Activated naive CD8-positive, alpha-beta T cell (primary cell): ENCODE data around the gene HMGN5.

Experiments used
- H3K27ac Mint-ChIP-seq: one replicate; pipeline ENCODE4 v1.8.0; 2021; ENCODE audit warnings: mixed read lengths
- H3K27me3 Mint-ChIP-seq: one replicate; pipeline ENCODE4 v1.8.0; 2021; ENCODE audit warnings: mixed read lengths
- H3K36me3 Mint-ChIP-seq: one replicate; pipeline ENCODE4 v1.8.0; 2021; ENCODE audit warnings: mixed read lengths
- H3K4me1 Mint-ChIP-seq: one replicate; pipeline ENCODE4 v1.8.0; 2021; ENCODE audit warnings: low read depth, mixed read lengths
- H3K4me3 Mint-ChIP-seq: one replicate; pipeline ENCODE4 v1.8.0; 2021; ENCODE audit warnings: mild to moderate bottlenecking, mixed read lengths
- H3K9me3 Mint-ChIP-seq: one replicate; pipeline ENCODE4 v1.8.0; 2021; ENCODE audit warnings: low read depth, mixed read lengths

Gene HMGN5

DNA sequence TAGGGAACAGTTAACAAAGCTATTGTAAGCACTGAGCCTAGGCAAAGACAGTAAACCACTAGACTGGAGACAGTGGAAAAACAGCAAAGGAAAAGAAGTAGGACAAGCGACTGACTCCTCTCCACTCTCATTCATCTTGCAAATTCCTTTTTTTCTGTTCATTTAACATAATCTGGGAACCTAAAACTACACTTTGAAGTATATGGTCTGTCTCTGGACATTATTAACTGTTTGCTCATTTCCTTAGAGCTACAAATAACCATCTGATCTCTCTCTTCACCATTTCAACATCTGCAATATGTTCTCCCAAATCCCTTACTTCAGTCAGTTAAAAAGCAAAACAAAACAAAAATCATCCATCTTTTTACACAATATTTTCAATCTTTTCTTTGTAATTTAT is 642 bp downstream of the HMGN5 start:
- Mint-ChIP-seq H3K4me3 (peak overlapping the region; percentile 99), H3K9me3 (no peaks in the 10 kb centered on the region), H3K27me3 (no peaks in the 10 kb centered on the region), H3K4me1 (peaks cover 41% of the 10 kb centered on the region), H3K36me3 (peaks cover 5% of the 10 kb centered on the region), H3K27ac (peak overlapping the region; percentile 96)

DNA sequence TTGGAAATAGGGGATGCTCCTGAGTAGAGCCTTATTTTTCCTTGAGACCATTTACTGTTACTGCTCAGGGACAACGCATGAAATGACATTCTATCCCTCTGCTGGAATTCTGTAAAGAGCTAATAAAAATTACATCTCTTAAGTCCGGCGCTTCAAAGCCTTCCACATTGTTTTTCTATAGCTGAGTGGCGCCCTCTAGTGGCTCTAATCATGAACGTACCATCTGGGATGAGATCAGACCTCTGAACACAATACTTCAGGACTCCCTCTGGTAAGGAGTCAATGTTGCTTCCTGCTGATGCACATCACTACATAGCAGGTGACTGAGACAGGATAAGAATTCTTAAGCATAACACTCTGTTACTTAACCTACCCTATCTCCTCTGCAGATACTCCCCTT is 6.0 kb downstream of the HMGN5 start:
- Mint-ChIP-seq H3K36me3 (no peaks in the 10 kb centered on the region), H3K27me3 (no peaks in the 10 kb centered on the region), H3K9me3 (no peaks in the 10 kb centered on the region), H3K4me1 (peaks cover 7% of the 10 kb centered on the region), H3K4me3 (no peak overlapping the region), H3K27ac (no peak overlapping the region)

DNA sequence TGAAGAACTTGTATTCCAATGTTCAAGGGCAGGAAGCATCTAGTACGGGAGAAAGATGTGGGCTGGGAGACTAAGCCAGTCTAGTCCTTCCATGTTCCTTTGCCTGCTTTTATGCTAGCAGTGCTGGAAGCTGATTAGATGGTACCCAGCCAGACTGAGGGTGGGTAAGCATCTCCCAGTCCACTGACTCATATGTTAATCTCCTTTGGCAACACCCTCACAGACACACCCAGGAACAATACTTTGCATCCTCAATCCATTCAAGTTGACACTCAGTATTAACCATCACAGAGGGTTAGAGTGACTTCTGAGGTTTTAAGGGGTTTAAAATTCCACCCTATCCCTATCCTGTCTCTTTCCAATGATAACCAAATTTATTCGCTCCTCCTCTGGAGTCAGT is 6.5 kb downstream of the HMGN5 start:
- no peak overlapping the region for H3K4me3 Mint-ChIP-seq
- H3K27ac Mint-ChIP-seq, result no peak overlapping the region
- H3K4me1 Mint-ChIP-seq, result peaks cover 5% of the 10 kb centered on the region
- no peaks in the 10 kb centered on the region for H3K9me3 Mint-ChIP-seq
- H3K27me3 Mint-ChIP-seq, result no peaks in the 10 kb centered on the region
- H3K36me3 Mint-ChIP-seq, result no peaks in the 10 kb centered on the region

DNA sequence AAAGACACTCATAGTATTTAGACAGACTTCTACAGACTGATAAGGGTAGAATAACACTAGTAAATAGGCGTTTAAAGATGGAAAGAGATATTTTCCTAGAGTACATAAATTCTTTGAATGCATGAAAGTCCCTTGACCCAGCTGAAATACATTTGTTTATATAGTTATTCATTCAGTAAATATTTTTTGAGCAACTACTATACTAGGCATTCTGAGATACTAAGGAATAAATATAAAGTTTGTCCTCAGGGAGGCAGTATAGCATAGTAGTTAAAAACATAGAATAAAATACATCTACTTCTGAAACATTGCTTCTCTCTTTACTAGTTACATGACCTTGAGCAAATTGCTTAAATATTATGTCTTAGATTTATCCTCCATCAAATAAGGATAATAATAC is 27.4 kb downstream of the HMGN5 start:
- Mint-ChIP-seq H3K27ac (no peak overlapping the region), H3K27me3 (no peaks in the 10 kb centered on the region), H3K9me3 (no peaks in the 10 kb centered on the region), H3K4me1 (no peaks in the 10 kb centered on the region), H3K4me3 (no peak overlapping the region), H3K36me3 (no peaks in the 10 kb centered on the region)

DNA sequence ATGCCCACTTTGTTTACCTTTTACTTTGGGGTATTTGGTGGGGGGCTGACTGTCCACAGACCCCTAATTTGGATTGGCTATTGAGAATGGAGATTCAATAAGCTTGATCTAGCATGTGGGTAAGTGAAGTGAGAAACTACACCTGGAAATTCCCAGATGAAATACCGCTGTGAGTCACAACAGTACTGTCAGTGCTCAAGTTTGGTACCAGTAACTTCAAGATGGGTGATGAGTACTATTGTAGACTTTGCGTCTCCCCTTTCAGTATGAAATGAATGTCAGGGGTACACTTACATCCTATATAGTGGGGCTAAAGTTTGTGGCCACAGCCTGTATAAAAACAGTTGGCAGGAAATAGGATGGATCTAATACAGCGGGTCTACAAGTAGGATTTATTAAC is 33.3 kb downstream of the HMGN5 start:
- Mint-ChIP-seq H3K4me3 (no peak overlapping the region), H3K36me3 (no peaks in the 10 kb centered on the region), H3K9me3 (no peaks in the 10 kb centered on the region), H3K27ac (no peak overlapping the region), H3K4me1 (no peaks in the 10 kb centered on the region), H3K27me3 (no peaks in the 10 kb centered on the region)

DNA sequence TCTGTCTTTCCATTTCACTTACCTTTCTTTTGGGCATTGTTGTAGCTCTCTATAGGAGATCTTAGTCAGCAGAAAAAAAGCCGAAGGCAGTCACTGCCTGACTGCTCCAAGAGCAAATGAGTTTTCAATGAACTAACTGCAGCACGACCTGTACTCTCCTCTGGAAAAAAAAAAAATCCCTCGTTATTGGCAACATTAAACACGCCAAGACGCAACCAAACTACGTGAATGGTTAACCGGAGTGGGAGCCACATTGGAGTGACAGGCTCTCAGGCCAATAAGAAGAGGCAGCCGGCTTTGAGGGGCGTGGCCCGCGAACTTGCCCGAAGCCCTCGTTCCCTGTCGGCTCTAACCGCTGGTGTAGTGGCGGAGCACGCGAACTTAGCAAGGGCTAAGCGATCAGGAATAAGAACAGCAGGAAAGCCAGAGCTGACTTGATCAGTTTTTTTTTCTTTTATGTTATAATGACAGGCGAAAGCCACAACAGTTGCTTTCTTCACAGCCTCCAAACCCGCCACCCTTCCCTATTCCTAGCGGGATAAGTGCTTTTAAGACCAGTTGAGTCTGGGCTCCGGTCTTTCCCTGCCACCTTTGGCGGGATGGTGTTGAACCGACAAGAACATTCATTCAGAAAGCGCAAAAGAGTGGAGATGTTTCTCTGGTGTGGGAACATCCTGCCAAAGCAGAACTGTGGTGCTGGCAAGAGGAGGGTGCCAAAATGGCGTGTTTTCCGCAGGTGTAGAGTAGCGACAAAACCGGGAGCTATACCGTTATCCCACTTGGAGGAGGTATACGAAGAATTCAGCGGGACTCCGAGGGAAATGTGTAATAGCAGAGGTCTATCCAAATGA is 80.0 kb downstream of the HMGN5 start:
- Mint-ChIP-seq H3K27me3 (no peaks in the 10 kb centered on the region), H3K4me1 (peaks cover 12% of the 10 kb centered on the region), H3K36me3 (no peaks in the 10 kb centered on the region), H3K4me3 (peak overlapping the region; percentile 97), H3K27ac (peak overlapping the region; percentile 70), H3K9me3 (no peaks in the 10 kb centered on the region)

DNA sequence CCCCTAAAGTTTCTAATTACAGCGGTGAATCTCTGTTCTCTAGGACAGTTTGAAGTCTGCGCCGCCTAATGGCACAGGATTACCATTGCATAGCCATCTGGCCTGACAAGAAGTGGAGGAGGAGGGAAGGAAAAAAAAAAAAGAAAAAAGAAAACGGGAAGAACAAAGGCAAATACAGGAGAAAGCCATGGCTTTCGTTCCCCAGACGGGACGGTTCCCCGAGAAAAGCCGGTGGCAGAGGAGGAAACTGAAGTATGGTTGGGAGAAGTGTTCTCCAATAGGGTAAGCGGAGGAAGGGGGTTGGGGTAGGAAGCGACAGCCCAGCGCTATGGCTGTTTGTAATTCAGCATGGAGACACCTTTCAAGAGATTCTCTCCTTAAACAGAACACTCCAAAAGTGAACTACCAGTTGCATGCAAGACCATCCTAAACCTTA is 80.8 kb downstream of the HMGN5 start:
- no peaks in the 10 kb centered on the region for H3K9me3 Mint-ChIP-seq
- peak overlapping the region; percentile 97 for H3K4me3 Mint-ChIP-seq
- H3K27ac Mint-ChIP-seq, result peak overlapping the region; percentile 70
- no peaks in the 10 kb centered on the region for H3K36me3 Mint-ChIP-seq
- peaks cover 12% of the 10 kb centered on the region for H3K4me1 Mint-ChIP-seq
- H3K27me3 Mint-ChIP-seq, result no peaks in the 10 kb centered on the region

DNA sequence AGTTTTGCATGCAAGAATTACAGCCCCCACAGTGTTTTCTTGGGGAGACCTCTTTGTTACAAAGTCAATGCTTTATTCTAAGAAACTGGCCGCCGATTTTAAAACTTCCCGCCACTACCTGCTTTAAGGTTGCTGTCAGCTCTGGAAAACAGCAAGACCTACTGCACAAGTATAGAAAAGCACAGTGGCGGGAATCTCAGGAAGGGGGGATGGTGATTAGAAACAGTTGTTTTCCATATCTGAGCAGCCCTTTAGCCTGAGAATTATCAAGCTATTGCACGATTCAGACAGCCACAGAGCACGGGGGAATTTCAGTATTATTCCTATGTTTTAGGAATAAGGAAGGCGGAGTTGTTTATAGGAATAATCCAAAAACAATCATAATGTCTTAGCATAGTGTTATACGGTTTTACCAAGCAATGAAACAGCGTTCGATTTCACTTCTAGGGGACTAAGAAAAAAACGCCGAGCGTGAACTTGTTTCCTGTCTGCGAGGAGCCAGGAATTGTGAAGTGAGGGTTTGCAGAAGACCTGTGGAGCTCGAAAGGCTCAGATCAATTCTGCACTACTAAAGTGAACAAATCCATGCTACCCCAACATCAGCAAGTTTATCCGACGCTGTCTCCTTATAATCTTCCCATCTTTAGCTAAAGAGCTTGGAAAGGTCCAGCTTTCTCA is 81.3 kb downstream of the HMGN5 start:
- Mint-ChIP-seq H3K36me3 (no peaks in the 10 kb centered on the region), H3K9me3 (no peaks in the 10 kb centered on the region), H3K27ac (no peak overlapping the region), H3K4me1 (peaks cover 12% of the 10 kb centered on the region), H3K27me3 (no peaks in the 10 kb centered on the region), H3K4me3 (peak overlapping the region; percentile 97)

DNA sequence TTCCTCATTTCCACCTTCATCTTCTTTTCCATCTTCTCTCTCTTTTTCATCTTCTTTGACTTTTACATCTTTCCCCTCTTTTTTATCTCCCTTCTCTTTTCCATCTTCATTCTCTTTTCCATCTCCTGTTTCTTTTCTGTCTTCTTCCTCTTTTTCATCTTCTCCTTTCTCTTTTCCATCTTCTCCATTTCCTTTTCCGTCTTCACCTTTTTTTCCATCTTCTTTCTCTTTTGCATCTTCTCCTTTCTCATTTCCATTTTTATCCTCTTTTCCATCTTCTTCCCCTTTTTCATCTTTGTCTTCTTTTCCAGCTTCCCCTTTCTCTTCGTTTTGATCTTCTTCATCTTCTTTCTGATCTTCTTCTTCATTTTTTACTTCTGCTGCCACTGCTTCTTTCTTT is 87.0 kb downstream of the HMGN5 start:
- H3K36me3 Mint-ChIP-seq, result no peaks in the 10 kb centered on the region
- H3K27ac Mint-ChIP-seq, result no peak overlapping the region
- H3K9me3 Mint-ChIP-seq, result no peaks in the 10 kb centered on the region
- H3K4me3 Mint-ChIP-seq, result no peak overlapping the region
- H3K27me3 Mint-ChIP-seq, result no peaks in the 10 kb centered on the region
- peaks cover 2% of the 10 kb centered on the region for H3K4me1 Mint-ChIP-seq

DNA sequence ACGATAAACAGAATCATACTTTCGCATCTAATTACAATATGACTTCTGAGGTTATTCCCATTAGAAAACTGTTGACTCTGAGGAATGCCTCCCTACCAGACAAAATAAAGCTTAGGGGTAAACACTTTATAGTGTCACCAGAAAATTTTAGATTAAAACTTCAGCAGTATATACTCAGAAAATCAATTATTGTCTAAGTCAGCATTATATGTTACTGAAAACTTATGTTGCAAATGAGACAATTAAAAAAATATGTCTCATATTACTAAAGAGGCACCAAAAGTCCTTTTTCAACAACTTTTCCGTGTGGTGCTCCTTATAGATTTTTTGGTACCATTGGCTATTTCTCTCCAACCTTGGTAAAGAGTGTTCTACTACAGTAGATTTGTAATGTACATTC is 91.4 kb downstream of the HMGN5 start:
- no peak overlapping the region for H3K4me3 Mint-ChIP-seq
- H3K4me1 Mint-ChIP-seq, result no peaks in the 10 kb centered on the region
- H3K27me3 Mint-ChIP-seq, result no peaks in the 10 kb centered on the region
- peaks cover 3% of the 10 kb centered on the region for H3K36me3 Mint-ChIP-seq
- H3K27ac Mint-ChIP-seq, result no peak overlapping the region
- H3K9me3 Mint-ChIP-seq, result no peaks in the 10 kb centered on the region

DNA sequence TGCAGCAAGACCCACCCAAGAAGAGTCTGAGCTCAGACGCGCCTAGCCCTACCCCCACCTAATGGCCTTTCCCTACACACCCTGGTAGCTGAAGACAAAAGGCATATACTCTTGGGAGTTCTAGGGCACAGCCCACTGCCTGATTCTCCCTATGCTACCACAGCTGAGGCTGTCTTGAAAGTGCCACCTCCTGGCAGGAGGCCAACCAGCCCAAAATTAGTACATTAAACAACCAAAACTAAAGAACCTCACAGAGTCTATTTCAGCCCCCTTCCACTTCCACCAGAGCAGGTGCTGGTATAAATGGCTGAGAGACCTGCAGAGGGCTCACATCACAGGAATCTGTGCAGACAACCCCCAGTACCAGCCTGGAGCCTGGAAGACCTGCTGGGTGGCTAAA is 119.1 kb downstream of the HMGN5 start:
- no peak overlapping the region for H3K4me3 Mint-ChIP-seq
- no peak overlapping the region for H3K27ac Mint-ChIP-seq
- H3K36me3 Mint-ChIP-seq, result no peaks in the 10 kb centered on the region
- H3K27me3 Mint-ChIP-seq, result no peaks in the 10 kb centered on the region
- no peaks in the 10 kb centered on the region for H3K9me3 Mint-ChIP-seq
- no peaks in the 10 kb centered on the region for H3K4me1 Mint-ChIP-seq
